Measurements from ENCODE around the gene CMTM1.

Gene CMTM1

DNA sequence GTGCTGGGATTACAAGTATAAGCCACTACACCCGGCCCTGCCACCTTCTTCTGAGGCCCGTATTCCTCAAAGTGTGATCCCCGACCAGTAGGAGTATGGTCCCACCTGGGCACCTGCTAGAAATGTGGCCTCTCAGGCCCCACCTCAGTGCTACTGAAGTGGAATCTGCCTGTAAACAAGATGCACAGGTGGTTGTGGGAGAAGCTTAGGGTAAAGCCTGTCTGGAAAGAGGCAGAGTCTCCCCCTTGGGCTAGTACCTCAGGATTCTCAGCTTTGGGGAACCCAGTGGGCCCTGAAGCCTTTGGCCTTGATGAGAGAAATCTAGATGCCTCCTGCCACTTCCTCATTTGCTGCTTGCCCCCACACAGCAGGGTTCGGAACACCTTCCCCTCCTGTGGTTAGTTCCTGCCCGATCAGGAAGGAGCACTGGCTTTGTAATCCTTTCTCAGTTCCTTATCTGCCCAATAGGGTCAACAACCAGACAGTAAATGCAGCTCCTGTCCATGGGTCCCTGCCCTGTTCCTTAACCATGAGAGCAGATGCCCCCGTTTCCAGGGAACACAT is 41.6 kb upstream of the CMTM1 start:
- TF ChIP-seq, protein P1, sequence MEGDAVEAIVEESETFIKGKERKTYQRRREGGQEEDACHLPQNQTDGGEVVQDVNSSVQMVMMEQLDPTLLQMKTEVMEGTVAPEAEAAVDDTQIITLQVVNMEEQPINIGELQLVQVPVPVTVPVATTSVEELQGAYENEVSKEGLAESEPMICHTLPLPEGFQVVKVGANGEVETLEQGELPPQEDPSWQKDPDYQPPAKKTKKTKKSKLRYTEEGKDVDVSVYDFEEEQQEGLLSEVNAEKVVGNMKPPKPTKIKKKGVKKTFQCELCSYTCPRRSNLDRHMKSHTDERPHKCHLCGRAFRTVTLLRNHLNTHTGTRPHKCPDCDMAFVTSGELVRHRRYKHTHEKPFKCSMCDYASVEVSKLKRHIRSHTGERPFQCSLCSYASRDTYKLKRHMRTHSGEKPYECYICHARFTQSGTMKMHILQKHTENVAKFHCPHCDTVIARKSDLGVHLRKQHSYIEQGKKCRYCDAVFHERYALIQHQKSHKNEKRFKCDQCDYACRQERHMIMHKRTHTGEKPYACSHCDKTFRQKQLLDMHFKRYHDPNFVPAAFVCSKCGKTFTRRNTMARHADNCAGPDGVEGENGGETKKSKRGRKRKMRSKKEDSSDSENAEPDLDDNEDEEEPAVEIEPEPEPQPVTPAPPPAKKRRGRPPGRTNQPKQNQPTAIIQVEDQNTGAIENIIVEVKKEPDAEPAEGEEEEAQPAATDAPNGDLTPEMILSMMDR (IDR thresholded peaks at IDR 0.05; ENCODE audit: low read depth, low read length), result no peak
- H3K4me3 ChIP-seq (ENCODE audit: low read depth, low read length), result no peak overlapping the region

DNA sequence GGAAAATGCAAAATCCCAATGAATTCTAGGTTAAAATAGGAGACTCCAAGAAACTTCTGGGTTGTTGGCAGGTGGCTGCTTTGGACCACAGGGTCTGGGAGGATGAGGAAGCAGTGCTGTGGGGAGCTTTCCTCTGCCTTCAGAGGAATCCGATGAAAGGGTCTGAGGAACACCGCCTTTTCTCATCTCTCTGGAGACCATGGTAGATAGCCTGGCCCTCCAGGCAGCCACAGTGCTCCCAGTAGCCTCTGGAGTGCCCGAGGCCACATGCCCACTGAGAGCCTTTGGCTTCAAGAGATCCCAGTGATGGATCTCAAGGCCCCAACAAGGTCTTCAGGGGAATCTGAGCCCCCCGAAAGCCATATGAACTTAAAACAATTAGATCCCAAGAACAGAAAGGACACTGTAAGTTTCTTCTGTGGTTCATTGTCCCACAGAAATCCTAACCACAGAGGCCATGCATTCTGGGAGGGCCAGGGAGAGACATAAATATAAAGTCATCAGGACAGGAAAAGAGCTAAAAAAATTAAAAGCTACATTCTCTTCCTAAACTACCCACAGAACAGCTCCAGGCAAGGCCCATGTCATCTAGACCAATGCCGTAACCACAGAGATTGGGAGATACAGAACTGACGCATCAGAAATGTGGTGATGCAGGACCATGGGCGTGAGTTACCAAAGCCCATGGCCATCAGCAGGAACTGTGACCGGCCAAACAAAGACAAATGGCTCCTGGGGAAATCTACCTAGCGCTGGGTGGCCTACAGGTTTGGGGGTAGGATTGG is 40.7 kb upstream of the CMTM1 start:
- Histone ChIP-seq H3K36me3 (no peaks in the 10 kb centered on the region; the same call in 1 of the 2 replicates), H3K27ac (no peak overlapping the region), H3K27me3 (ENCODE audit: insufficient read depth, low read depth, severe bottlenecking) (no peaks in the 10 kb centered on the region), H3K9me3 (ENCODE audit: severe bottlenecking) (no peaks in the 10 kb centered on the region), H3K4me3 (ENCODE audit: low read depth, low read length) (no peak overlapping the region)
- TF ChIP-seq, protein P1 (IDR thresholded peaks at IDR 0.05; ENCODE audit: low read depth, low read length), result no peak
- no peak for DNase-seq

More for the DNA sequence above, 41.6 kb upstream of the CMTM1 start:
- Histone ChIP-seq H3K36me3 (no peaks in the 10 kb centered on the region; the same call in 1 of the 2 replicates), H3K27ac (no peak overlapping the region), H3K27me3 (ENCODE audit: insufficient read depth, low read depth, severe bottlenecking) (no peaks in the 10 kb centered on the region), H3K9me3 (ENCODE audit: severe bottlenecking) (no peaks in the 10 kb centered on the region)
- no peak for DNase-seq

DNA sequence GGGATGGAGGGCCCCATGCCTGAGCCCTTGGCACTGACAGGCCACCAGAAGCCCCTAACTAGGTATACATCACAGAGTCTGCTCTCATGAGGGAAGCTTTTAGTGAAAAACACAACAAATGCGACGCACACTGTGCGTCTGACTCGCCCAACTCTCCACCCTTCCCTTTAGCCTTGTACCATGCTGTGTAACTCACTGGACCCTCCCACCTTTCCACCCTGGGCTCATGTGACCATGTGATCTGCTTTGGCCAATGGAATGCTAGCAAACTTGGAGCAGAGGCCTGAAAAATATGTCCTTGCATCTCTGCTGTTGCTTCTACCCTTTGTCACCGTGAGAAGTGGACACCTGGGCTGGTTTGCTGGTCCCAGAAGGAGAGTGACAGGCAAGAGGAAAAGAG is 37.9 kb upstream of the CMTM1 start:
- TF ChIP-seq, protein P1 (IDR thresholded peaks at IDR 0.05; ENCODE audit: low read depth, low read length), result no peak
- Histone ChIP-seq H3K27ac (no peak overlapping the region), H3K9me3 (ENCODE audit: severe bottlenecking) (no peaks in the 10 kb centered on the region), H3K36me3 (peaks cover 2% of the 10 kb centered on the region), H3K4me3 (ENCODE audit: low read depth, low read length) (no peak overlapping the region), H3K27me3 (ENCODE audit: insufficient read depth, low read depth, severe bottlenecking) (no peaks in the 10 kb centered on the region)
- DNase-seq, result no peak

- H3K27ac ChIP-seq, result no peak overlapping the region
- peaks cover 2% of the 10 kb centered on the region for H3K36me3 ChIP-seq
- H3K9me3 ChIP-seq (ENCODE audit: severe bottlenecking), result no peaks in the 10 kb centered on the region
- no peak for DNase-seq
- H3K4me3 ChIP-seq (ENCODE audit: low read depth, low read length), result no peak overlapping the region
- H3K27me3 ChIP-seq (ENCODE audit: insufficient read depth, low read depth, severe bottlenecking), result no peaks in the 10 kb centered on the region
- TF ChIP-seq, protein P1 (IDR thresholded peaks at IDR 0.05; ENCODE audit: low read depth, low read length), result no peak
Observed at GRCh38 chr16:66529475-66529874, 36.8 kb upstream of the CMTM1 start.

DNA sequence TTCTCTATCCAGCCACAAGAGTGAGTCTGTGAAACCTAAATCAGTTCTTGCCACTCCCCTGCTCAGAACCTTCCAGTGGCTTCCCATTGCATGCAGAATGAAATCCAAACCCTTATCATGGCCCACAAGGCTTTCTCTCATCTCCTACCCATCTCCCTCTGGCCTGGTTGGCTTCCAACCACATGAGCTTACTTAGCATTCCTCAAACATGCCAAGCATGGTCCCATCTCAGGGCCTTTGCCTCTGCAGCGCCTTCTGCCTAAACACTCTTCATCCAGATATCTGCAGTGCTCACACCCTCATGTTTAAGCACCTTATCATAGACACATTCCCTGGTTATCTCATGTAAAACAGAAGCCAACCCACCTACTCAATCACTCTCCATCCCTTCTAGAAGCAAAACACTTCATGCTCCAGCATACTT is 31.9 kb upstream of the CMTM1 start:
- TF ChIP-seq, protein P1 (IDR thresholded peaks at IDR 0.05; ENCODE audit: low read depth, low read length), result no peak
- Histone ChIP-seq H3K9me3 (ENCODE audit: severe bottlenecking) (no peaks in the 10 kb centered on the region), H3K27me3 (ENCODE audit: insufficient read depth, low read depth, severe bottlenecking) (no peaks in the 10 kb centered on the region), H3K27ac (no peak overlapping the region), H3K4me3 (ENCODE audit: low read depth, low read length) (no peak overlapping the region), H3K36me3 (peaks cover 2% of the 10 kb centered on the region; the same call in 1 of the 2 replicates)
- no peak for DNase-seq
